Measurements from ENCODE around the gene KLHL8.

KLHL8 gene

DNA sequence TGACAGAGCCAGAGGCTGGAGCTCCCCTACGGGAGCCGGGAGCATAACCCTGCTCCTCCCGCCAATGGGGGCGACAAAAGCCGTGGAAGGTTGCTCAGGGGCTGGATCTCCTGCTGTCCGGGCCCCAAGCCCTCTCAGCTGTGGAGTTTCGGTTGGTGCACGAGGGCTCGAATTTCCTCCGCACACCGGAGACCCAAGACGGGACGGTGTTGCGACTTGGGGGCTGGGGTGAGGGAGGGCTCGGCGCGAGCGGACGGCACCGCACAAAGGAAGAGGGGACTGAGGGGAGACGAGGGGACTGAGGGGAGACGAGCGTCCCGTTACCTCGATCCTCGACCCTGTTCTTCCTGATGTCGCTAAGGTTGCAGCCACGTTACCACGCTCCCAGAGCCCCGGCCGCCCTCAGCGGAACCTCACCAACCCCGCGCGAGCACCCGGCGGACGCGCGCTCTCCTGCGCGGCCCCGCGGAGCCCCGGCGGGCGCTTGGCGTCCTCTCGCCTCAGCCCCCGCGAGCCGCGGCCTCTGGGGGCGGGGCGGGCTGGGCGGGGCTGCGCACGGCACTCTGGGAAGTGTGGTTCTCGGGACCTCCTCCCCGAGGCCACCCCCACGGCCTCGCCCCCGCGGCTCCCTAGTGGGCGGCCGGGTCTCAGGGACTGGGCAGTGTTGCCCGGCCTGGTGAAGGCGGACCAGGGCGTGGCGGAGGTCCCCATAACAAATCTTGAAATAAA lies at the start of gene KLHL8:
KLHL8 (minus strand) TSS at position 525 of the 729 bp plus-strand sequence. CDS start 25,079 bp downstream, outside the sequence.
- peak; percentile 80 for DNase-seq

DNA sequence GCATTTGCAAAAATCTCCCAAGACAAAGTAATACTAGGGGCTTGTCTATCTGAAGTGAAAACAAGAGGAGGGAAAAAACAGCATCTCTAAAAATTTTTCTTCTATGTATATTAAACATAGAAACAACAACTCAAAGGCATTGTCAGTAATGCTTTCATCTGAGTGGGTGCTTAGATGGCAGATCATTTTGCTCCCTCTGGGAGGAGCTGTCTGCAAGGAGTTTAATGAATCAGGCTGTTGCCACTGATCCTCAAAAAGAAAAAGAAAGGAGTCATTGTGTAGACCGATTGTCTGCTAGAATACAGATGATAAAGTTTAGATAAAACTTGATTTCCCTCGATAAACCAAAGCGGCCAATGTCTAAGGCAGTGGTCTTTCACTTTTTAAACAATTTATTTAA lies 49.7 kb upstream of the KLHL8 start:
- DNase-seq, result no peak

DNA sequence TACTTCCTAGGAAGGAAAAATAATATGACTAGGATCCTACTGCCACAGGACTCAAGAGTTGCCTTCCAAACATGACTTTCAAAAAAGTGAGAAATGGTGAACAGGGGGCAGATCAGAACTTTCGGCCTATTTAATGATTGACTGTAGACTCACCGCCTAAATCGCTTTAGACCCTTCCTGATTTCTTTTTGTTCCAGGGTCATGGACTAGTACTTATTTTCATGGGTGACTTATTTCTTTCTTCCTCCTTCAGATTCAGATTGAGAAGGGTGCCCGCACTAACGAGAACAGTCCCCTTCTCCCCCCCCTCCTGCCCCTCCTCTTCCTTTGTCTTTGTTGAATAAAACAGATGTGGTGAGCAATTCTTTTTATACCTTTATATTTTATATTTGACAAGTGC lies 48.0 kb upstream of the KLHL8 start:
- DNase-seq, result no peak

DNA sequence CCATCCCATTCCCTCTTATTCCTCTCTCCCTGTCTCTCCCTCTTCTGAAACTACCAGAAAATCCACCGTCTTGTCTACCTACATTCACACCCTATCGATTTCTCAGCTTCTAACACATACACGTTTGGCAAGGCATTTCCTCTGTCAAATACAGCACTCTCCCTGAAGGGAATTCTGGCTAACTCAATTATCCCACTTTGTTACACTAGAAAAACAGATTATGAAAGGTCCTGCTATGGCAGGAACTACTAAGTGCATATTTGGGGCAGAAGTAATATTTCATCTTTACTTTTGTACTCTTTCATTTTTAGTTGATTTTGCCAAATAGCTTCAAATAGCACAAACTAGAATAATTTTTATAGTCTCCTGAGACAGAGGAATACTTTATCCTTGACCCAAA lies 46.6 kb upstream of the KLHL8 start:
- no peak for DNase-seq

DNA sequence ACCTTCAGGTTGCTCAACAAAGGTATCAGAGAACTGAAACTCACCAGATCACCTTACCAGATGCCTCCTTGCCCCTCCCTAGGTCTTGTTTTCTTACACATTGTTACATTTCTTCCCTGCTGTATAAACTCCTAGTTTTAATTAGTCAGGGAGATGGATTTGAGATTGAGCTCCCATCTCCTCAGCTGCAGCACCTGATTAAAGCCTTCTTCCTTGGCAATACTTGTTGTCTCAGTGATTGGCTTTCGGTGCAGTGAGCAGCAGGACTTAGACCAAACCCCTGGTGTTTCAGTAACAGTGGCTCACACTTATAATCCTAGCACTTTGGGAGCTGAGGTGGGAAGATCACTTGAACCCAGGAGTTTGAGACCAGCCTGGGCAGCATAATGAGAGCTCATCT lies 42.5 kb upstream of the KLHL8 start:
- DNase-seq, result no peak

DNA sequence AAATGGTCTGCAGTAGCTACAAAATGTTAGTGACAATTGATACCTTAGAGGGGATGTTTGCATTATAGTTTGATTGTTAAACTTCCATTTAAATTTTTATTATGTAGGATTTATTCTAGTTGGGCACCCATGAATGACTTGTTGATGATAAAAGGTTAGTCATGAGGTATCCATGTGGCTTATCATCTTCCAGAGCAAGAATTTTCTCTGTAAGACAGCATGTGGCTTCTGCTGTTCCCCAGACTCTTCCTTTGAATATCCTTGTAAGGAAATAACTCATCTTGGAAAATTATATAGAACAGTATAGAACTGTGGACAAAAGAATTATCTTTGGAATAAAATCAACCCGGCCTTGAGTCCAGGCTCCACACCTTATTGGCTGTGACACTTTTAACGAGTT lies 40.1 kb upstream of the KLHL8 start:
- DNase-seq, result no peak

DNA sequence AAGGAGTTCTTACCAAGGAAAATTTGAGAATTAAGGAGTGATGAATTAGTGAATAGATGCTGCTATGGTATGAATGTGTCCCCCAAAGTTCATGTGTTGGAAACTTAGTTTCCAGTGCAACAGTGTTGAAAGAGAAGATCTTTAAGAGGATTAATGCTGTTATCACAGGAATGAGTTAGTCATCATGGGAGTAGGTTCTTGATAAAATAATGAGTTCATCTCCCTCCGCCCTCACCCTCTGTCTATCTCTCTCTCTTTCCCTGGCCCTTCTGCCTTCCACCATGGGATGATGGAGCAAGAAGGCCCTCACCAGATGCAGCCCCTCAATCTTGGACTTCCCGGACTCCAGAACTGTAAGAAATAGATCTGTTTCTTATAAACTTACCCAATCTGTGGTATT lies 38.3 kb upstream of the KLHL8 start:
- DNase-seq, result no peak

DNA sequence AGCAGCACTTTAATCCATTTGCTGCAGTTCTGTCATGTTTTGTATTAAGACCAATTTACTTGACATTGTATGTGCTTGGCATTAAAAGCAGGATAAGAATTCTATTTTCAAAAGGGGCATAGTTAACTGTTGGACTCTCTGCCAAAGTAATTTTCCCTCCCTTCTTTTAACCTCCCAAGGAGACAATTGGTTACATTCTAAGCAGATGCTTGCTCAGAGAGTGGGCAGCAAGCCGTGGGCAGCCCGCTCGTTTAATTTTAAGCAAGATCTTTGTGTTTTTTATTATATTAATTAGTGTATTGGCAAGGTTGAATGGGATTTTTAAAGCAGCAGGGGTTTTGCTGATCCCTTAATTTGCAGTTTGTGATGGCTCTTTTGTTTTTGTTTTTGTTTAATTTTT lies 37.1 kb upstream of the KLHL8 start:
- no peak for DNase-seq

DNA sequence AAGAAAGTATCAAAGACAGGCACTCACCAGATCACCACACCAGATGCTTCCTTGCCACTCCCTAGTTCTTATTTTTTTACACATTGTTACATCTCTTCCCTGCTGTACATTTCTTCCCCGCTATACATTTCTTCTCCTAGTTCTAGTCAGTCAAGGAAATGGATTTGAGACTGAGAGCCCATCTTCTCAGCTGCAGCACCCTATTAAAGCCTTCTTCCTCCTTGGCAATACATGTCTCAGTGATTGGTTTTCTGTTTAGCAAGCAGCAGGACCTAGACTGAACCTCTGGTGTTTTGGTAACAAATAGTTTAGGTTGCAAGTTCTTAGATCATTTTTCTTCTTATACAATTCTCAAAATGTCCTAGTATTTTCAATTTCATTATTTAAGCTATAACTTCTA lies 35.3 kb upstream of the KLHL8 start:
- no peak for DNase-seq

DNA sequence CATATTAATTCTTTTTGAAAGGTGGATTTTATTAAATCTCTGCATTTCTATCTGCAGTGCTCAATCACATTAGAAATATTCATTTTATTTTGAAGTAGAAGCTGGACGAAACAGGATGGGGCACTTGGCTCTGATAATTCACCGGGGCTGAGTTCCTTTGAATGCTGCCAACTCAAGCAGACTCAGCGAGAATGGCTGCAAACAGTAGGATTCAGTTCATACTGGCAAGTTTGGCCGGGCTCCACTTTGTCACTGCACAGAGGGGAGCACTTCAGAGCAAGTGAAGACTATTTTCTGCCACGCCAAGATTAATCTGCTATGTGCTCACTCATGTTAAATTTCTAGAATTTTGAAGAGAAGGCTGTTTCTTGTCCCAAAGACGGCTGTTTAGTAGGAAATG lies 30.7 kb upstream of the KLHL8 start:
- no peak for DNase-seq

DNA sequence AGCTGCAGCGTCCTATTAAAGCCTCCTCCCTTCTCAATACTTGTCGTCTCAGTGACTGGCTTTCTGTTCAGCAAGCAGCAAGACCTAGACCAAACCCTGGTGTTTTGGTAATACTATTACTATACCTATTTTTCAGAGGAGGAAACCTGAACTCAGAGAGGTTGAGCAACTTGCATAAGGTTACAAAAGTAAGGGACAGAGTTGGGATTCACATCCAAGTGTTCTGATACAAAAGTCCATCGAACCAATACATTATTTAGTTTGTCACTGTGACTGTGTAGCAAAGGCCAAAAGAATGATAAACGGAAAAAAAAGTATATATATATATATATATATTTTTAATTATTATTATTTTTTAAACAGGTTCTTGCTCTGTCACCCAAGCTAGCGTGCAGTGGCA lies 29.9 kb upstream of the KLHL8 start:
- DNase-seq, result no peak

DNA sequence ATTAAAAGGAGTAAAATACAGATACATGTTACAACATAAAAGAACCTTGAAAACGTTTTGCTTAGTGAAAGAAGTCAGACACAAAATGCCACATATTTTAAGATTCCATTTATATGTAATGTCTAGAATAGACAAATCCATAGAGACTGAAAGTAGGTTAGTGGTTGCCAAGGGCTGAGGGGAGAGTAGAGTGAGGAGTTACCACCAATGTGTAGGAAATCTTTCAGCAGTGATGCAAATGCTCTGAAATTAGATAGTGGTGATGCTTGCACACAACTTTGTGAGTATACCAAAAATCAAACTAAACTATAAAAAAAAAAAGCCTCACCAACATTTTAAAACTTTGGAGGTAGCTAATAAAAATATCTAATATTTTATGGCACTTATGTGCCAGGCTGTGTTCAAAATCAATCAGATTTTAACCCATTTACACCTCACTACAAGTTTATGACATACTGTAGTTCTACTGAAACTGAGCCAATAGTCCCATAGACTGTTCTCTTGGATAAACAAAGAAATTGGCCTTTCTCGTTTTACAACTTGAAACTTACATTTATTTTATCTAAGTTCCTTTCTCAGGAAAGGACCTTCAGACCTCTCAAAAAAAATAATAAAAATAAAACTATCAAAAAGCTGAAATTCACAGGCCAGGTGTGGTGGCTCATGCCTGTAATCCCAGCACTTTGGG lies 29.1 kb upstream of the KLHL8 start:
- no peak for DNase-seq

DNA sequence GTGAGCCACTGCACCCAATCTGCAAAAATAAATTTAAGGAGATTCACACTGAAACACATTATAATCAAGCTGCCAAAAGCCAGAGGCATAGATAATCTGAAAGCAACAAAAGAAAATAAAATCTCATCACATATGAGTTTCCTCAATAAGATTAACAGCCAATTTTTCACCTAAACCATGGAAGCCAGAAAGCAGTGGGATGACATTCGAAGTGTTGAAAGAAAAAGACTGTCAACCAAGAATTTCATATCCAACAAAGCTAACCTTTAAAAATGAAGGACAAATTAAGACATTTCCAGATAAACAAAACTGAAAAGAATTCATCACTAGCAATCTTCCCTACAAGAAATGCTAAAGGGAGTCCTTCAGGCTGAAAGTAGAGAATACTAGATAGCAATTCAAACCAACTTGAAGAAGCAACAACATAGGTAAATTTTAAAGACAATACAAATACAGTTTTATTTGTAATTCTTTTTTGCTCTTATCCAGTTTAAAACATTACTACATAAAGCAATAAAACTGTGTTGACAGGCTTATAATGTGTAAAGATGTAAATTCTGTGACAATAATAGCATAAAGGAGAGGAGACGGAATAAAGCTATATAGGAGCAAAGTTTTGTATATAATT lies 23.1 kb upstream of the KLHL8 start:
- no peak for DNase-seq

DNA sequence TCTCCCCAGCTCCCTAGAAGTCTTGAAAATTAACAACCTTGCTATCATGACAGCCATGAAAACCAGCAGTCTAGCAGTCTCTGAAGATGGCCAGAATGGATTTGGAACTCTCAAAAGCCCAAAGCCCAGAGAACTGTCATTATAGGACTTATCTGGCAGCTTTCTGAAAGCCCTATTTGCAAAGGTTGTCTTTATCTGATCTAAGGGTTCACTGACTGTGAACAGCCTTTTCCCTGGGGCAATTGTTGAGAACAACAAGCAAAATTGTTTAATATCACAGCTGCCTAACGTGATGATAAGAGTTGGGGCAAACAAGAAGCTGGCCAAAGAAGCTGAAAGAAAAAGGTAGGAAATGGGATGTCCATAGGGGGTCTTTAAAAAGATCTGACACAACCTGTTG lies 20.9 kb upstream of the KLHL8 start:
- no peak for DNase-seq

DNA sequence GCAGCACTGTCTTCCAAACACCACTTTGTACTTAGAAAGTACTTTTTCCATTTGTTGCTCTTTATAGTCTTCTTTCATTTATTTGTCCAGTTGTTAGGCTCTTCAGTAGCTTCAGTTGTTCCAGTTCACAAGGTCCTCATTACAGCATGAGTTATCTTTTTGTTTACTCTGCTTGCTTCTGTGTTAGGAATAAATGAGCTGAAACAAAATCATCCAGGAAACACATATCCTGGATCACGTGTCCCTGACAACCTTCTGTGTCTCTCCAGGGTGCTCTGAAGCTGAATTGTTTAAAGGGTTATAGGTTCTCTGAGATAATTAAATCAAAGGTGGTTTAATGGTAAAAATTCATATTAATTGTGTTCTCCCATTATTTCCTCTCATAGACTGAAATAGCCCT lies 19.9 kb upstream of the KLHL8 start:
- no peak for DNase-seq

DNA sequence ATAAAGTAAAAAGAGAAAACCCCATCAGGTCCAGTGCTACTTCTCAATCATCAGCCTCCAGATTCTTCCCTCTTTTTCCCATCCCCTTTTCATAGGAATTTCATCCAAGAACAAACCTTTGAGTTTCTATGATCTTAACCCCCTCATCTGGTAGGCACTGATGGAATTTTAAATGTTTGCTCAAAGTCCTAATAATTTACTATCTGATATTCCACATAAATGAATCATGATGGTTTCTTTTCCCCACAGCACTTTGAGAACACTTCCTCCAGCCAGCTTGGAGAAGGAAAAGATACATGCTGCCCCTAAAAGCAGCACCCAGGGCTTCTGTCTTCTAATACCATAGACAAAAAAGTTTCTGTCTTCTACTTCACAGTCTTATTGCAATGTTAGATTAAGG lies 19.4 kb upstream of the KLHL8 start:
- no peak for DNase-seq

DNA sequence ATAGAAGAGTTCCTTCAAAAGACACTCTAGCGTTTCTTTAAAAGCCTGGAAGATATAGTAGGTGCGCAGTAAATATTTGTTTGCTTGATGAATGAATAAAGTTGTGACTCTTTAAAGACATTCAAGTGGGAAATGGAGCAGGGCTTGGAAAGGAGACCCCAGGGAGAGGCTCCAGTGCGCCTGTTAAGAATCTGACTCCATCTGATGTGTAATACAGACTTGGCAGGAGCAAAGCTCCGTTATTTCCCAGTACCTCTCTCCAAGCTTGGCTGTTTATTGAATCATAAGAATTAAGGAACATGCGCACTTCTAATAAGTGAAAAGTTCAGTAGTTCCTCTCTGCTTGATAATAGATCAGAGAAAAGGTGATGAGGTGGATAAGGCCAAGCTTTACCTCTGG lies 18.8 kb upstream of the KLHL8 start:
- no peak for DNase-seq

DNA sequence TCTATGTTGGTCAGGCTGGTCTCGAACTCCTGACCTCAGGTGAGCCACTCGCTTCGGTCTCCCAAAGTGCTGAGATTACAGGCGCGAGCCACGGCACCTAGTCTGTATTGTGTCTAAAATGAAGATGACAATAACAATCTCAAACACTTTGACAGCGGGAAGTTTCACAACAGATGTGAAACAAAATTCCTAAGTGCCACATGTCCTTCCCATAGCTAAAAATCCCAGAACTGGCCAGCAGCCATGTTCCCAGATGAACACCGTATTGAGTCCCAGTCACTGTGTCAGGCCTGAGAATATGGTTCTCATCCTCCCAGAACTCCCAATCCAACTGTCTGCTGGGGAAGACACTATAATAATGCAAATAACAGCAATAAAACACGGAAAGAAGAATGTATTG lies 16.4 kb upstream of the KLHL8 start:
- no peak for DNase-seq

DNA sequence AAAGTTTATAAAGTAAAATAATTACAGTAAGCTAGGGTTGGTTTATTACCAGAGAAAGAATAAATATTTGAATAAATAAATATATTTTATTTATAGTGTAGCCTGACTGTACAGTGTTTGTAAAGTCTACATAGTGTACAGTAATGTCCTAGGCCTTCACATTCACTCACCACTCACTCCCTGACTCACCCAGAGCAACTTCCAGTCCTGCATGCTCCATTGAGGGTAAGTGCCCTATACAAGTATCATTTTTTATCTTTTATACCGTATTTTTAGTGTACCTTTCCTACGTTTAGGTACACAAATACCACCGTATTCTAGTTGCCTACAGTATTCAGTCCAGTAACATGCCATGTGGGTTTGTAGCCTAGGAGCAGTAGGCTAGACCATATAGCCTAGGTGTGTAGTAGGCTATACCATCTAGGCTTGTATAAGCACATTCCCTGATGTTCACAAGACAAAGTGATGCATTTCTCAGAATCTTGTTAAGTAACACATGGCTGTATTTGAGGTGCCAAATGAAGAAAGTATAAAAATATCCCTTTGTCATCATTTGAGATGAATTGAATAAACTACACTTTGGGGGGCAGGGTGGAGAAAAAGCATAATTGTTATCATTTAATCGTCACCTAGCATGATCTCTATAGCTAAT lies 14.7 kb upstream of the KLHL8 start:
- no peak for DNase-seq

DNA sequence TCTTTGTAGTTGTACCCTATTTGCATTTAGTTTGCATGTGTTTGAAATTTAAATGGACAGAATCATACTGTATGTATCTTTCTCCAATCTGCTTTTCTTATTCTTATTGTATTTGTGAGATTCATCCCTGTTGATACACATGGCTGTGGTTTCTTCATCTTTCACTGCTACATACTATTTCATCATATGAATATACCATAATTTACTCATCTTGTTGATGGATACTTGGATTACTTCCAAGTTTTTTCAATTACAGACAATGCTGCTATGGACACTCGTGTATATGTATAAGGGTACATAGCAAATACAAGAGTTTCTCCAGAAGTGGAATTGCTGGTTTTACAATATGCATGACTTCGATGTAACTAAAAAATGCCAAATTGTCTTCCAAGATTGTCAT lies 11.8 kb upstream of the KLHL8 start:
- DNase-seq, result no peak

DNA sequence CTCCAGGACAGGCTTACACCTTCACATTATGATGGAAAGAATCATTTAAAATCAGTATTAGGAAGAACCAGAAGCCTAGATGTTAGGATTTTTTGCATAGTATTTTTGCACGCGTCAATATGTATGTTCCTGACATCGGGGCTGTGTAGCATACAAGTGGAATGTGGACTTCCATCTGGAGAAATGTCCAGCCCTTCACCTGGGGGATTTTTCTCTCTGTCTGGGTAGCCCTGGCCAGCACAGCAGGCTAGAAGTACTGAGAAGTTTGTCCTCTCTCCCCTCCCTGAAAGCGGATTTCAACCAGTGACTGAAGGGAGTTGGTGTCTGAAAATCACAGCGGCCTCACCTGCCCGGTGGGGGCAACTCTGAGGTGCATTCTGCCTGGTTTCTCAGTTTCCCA lies 10.4 kb upstream of the KLHL8 start:
- DNase-seq, result no peak

DNA sequence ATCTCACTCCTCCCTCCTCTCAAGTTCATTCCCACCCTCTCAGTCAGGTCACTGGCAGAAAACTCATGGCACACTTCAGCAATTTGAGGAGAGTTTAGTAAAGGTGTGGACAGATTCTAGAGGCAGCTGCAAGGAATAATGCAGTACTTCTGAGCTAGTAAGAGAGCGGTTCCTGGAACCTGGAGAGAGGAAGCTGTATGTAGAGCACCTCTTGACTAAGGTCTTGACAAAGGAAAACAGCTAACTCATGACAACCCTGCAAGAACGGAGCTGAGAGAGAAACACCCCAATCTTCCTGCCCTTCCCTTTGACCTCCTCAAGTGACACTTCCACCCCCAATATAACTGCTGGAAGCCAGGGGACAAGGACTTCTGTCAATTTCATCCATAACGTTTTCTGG lies 9.6 kb upstream of the KLHL8 start:
- no peak for DNase-seq

DNA sequence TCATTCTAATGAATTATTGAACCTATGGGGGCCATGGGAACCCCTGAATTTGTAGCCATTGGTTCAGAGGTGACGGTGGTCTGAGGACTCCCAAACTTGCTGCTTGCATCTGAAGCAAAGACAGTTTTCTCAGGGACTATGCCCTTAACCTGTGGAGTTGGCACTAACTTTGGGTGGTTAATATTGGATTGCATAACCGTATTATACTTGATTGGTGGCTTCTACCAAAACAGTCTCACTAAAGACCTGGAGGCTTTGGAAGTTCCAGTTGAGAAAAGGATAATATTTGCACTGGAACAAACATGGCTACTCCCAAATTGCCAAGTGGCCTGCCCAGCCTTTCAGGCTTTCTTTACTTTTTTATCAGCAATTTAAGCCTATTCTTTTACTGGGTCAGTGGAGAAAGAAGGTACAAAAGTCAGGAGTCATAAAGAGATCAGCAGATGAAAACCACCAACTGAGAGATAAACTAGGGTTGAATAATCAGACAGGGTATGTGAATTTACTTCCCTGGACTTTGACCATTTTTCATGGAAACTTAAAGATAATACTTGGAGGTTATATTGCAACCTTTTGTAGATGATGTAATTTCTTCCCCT lies 7.9 kb upstream of the KLHL8 start:
- DNase-seq, result no peak

DNA sequence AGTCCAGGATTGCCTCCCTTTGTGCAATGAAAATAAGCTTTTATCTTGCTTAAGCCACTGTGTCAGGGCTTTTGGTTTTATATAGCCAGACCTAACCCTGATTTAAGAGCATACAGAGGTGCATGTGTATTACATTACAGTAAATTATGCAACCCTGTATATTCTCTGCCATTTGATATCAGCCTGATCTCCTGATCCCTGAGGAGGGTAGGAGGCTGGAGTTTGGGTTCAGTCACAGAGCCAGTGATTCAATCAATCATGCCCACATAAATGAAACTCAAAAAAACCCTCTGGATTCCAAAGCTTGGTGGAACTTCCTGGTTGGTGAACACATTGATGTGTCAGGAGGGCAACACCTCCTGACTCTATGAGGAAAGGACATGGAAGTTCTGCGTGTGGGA lies 7.3 kb upstream of the KLHL8 start:
- no peak for DNase-seq

Measured in activated CD4-positive, alpha-beta T cell treated with anti-CD3 and anti-CD28 coated beads, Interleukin-2, amount 50 U/mL, for 1 hour (primary cell).